Spinal cord (tissue), 10 donors: ENCODE data around the gene FREM2. TPM values are rescaled to one million over a fixed set of nuclear protein-coding genes. Genes with fewer than 3 reads are reported as not detected.

ENCODE experiments used
- DNase-seq, 6 donors: peaks; one replicate each; pipeline versions ENCODE4 v3.0.0 to v3.0.0-alpha.2; 2013 to 2015; ENCODE audit warnings: low spot score in 6 of 6, low read depth in 4 of 6
- H3K27ac ChIP-seq: one replicate; pipeline ENCODE4 v1.5.1; 2013; ENCODE audit warnings: low read depth, low read length, control low read depth
- H3K27me3 ChIP-seq: one replicate; pipeline ENCODE4 v1.6.1; 2013; ENCODE audit warnings: low read length; ENCODE audit not compliant: control insufficient read depth, insufficient read depth
- H3K36me3 ChIP-seq: one replicate; pipeline ENCODE4 v1.6.1; 2013; ENCODE audit warnings: low read length; ENCODE audit not compliant: control insufficient read depth, insufficient read depth
- H3K4me1 ChIP-seq: one replicate; pipeline ENCODE4 v1.6.1; 2013; ENCODE audit warnings: low read length; ENCODE audit not compliant: control insufficient read depth, insufficient read depth
- H3K4me3 ChIP-seq: one replicate; pipeline ENCODE4 v1.5.1; 2013; ENCODE audit warnings: low read depth, low read length, control low read depth
- H3K9me3 ChIP-seq: one replicate; pipeline ENCODE4 v1.6.1; 2013; ENCODE audit warnings: low read length; ENCODE audit not compliant: control insufficient read depth, insufficient read depth
- whole genome bisulfite sequencing: methylation state at CpG from one replicate; pipeline ENCODE4 v1.1.5; 2013; ENCODE audit warnings: missing lambda C conversion rate; ENCODE audit not compliant: insufficient coverage; 5-methylcytosine and 5-hydroxymethylcytosine counted together
- polyA plus RNA-seq, 2 donors: library from polyadenylated mRNA; unstranded; fragments of 120-200 nt; gene quantifications; one replicate each; pipeline ENCODE4 v1.2.1, GENCODE V29; 2013; ENCODE audit not compliant: insufficient read length in 2 of 2
- total RNA-seq, 2 donors: library from RNA; depleted of rRNA in 1 of 2; stranded (reverse); fragments of 120-200 nt in 1 of 2; fragments of >200 nt in 1 of 2; gene quantifications; one replicate each; pipeline versions ENCODE4 v1.2.3 to v1.2.4, GENCODE V29; 2013 to 2014
- donor health status: healthy.

Gene FREM2
- total and polyA plus RNA-seq, 4 donors = 2.7 to 16.0 (median 6.4) TPM

GRCh38 chr13:38685431-38685830, 1.4 kb upstream of the FREM2 start:
- DNase-seq = no peak
- Histone ChIP-seq H3K27ac (no peak overlapping the region), H3K4me1 (peaks cover 28% of the 10 kb centered on the region), H3K4me3 (no peak overlapping the region), H3K36me3 (no peaks in the 10 kb centered on the region), H3K27me3 (peaks cover 27% of the 10 kb centered on the region), H3K9me3 (peaks cover 2% of the 10 kb centered on the region)
- WGBS = no CpG with 5 or more reads among the region's 2 CpGs

GRCh38 chr13:38685974-38686576, 802 bp upstream of the FREM2 start:
- Histone ChIP-seq H3K36me3 (no peaks in the 10 kb centered on the region), H3K4me3 (peak overlapping the region; percentile 78), H3K4me1 (peaks cover 28% of the 10 kb centered on the region), H3K27me3 (peaks cover 27% of the 10 kb centered on the region), H3K9me3 (peaks cover 2% of the 10 kb centered on the region), H3K27ac (peak overlapping the region; percentile 71)
- WGBS = 0% methylated on average over 14 of the region's 14 CpGs
- DNase-seq = peak in 4 of 6 donors; percentile 40 to 76 (median 54)

GRCh38 chr13:38687246-38688229, 661 bp downstream of the FREM2 start:
- 1% methylated on average over 80 of the region's 80 CpGs for WGBS
- peaks cover 2% of the 10 kb centered on the region for H3K9me3 ChIP-seq
- H3K27me3 ChIP-seq = peaks cover 27% of the 10 kb centered on the region
- peak overlapping the region; percentile 78 for H3K4me3 ChIP-seq
- H3K36me3 ChIP-seq = no peaks in the 10 kb centered on the region
- DNase-seq = peak in 2 of 6 donors; percentile 21 to 43
- H3K4me1 ChIP-seq = peaks cover 28% of the 10 kb centered on the region
- peak overlapping the region; percentile 71 for H3K27ac ChIP-seq

- no peaks in the 10 kb centered on the region for H3K36me3 ChIP-seq
- 97% methylated on average over 11 of the region's 12 CpGs for WGBS
- H3K27ac ChIP-seq = no peak overlapping the region
- H3K4me3 ChIP-seq = no peak overlapping the region
- peaks cover 2% of the 10 kb centered on the region for H3K9me3 ChIP-seq
- DNase-seq = no peak
- peaks cover 28% of the 10 kb centered on the region for H3K4me1 ChIP-seq
- peaks cover 27% of the 10 kb centered on the region for H3K27me3 ChIP-seq
Measured at GRCh38 chr13:38688674-38689073, 1.8 kb downstream of the FREM2 start.

- no peak overlapping the region for H3K27ac ChIP-seq
- H3K27me3 ChIP-seq = peaks cover 26% of the 10 kb centered on the region
- H3K9me3 ChIP-seq = peaks cover 2% of the 10 kb centered on the region
- DNase-seq = no peak
- 83% methylated on average over 2 of the region's 2 CpGs for WGBS
- peaks cover 28% of the 10 kb centered on the region for H3K4me1 ChIP-seq
- H3K36me3 ChIP-seq = no peaks in the 10 kb centered on the region
- H3K4me3 ChIP-seq = no peak overlapping the region
Measured at GRCh38 chr13:38690231-38690630, 3.4 kb downstream of the FREM2 start.

- WGBS = 100% methylated on average over 1 of the region's 2 CpGs
- no peak overlapping the region for H3K4me3 ChIP-seq
Measured at GRCh38 chr13:38693168-38693567, 6.3 kb downstream of the FREM2 start.

GRCh38 chr13:38693641-38694040, 6.8 kb downstream of the FREM2 start:
- peak in 2 of 6 donors; percentile 33 to 36 for DNase-seq
- no peak overlapping the region for H3K27ac ChIP-seq
- WGBS = no CpG with 5 or more reads among the region's 2 CpGs

More at GRCh38 chr13:38693168-38693567, 6.3 kb downstream of the FREM2 start:
- Histone ChIP-seq H3K9me3 (peaks cover 2% of the 10 kb centered on the region), H3K36me3 (no peaks in the 10 kb centered on the region), H3K4me1 (peaks cover 6% of the 10 kb centered on the region), H3K27ac (no peak overlapping the region), H3K27me3 (peaks cover 2% of the 10 kb centered on the region)
- no peak for DNase-seq

GRCh38 chr13:38697197-38697596, 10.3 kb downstream of the FREM2 start:
- 100% methylated on average over 1 of the region's 1 CpG for WGBS
- H3K9me3 ChIP-seq = no peaks in the 10 kb centered on the region
- H3K4me1 ChIP-seq = no peaks in the 10 kb centered on the region
- DNase-seq = no peak
- H3K27ac ChIP-seq = no peak overlapping the region
- H3K27me3 ChIP-seq = no peaks in the 10 kb centered on the region
- no peaks in the 10 kb centered on the region for H3K36me3 ChIP-seq
- no peak overlapping the region for H3K4me3 ChIP-seq

More at GRCh38 chr13:38693641-38694040, 6.8 kb downstream of the FREM2 start:
- Histone ChIP-seq H3K36me3 (no peaks in the 10 kb centered on the region), H3K27me3 (no peaks in the 10 kb centered on the region), H3K9me3 (peaks cover 2% of the 10 kb centered on the region), H3K4me1 (peaks cover 2% of the 10 kb centered on the region), H3K4me3 (no peak overlapping the region)

GRCh38 chr13:38697628-38698333, 10.9 kb downstream of the FREM2 start:
- H3K4me3 ChIP-seq = no peak overlapping the region
- H3K4me1 ChIP-seq = no peaks in the 10 kb centered on the region
- H3K36me3 ChIP-seq = no peaks in the 10 kb centered on the region
- no peaks in the 10 kb centered on the region for H3K27me3 ChIP-seq
- DNase-seq = no peak
- peak overlapping the region; percentile 45 for H3K27ac ChIP-seq
- WGBS = no CpG with 5 or more reads among the region's 2 CpGs
- H3K9me3 ChIP-seq = no peaks in the 10 kb centered on the region
